Right lobe of liver (tissue), 4 donors: Measurements from ENCODE around the gene HSPA12A.

Source experiments
- CTCF ChIP-seq, 4 donors: fragments of 200-600 bp in 3 of 4; fragments of 450-650 bp in 1 of 4; IDR thresholded peaks; one replicate each; pipeline versions ENCODE4 v1.5.1 to v1.8.0; 2016 to 2022; ENCODE audit warnings: antibody characterized with exemption in 4 of 4, mild to moderate bottlenecking in 2 of 4
- POLR2A ChIP-seq: fragments of 450-650 bp; IDR thresholded peaks from one replicate; pipeline ENCODE4 v1.6.1; 2017; ENCODE audit warnings: antibody characterized with exemption, mild to moderate bottlenecking
- donor health status: DM: no; HTN: no; CAD: no.
- donor health status: DM: no; HTN: no; CAD: no.
- donor health status: DM: no; HTN: yes; CAD: no.

- TF ChIP-seq CTCF (IDR thresholded peaks at IDR 0.05), result no peak
- no peak for TF ChIP-seq POLR2A
These were observed 43.3 kb downstream of the HSPA12A start for GRCh38 chr10:116699049-116699448.
